Breast epithelium (tissue), 4 donors: Measurements from ENCODE around the gene LCE3A. TPM values are rescaled to one million over a fixed set of nuclear protein-coding genes. Genes with fewer than 3 reads are reported as not detected.
"Not testable (repeated sequence)": the region's sequence is repeated elsewhere in the genome, so short reads cannot be mapped to it uniquely, and the experiment has no call there.

ENCODE experiments used
- DNase-seq, 2 donors: peaks; one replicate each; pipeline ENCODE4 v3.0.0-alpha.2; 2019; ENCODE audit warnings: low spot score in 2 of 2
- H3K27ac ChIP-seq, 2 donors: fragments of 200-600 bp; sonication (generic) in 1 of 2; one replicate each; pipeline ENCODE4 v1.5.1; 2016 to 2019; ENCODE audit warnings: mild to moderate bottlenecking in 1 of 2
- H3K27me3 ChIP-seq, 2 donors: fragments of 200-600 bp; sonication (generic) in 1 of 2; one replicate each; pipeline versions ENCODE4 v1.5.1 to v1.6.0; 2017 to 2019; ENCODE audit warnings: control low read depth in 1 of 2, mild to moderate bottlenecking in 1 of 2
- H3K36me3 ChIP-seq: fragments of 200-600 bp; one replicate; pipeline ENCODE4 v1.5.1; 2019
- H3K4me1 ChIP-seq, 2 donors: fragments of 200-600 bp; sonication (generic); one replicate each; pipeline ENCODE4 v1.5.1; 2016 to 2019; ENCODE audit warnings: control low read depth in 1 of 2
- H3K4me3 ChIP-seq, 3 donors: fragments of 200-600 bp; sonication (generic); 1 replicate in 2 of 3; 2 replicates in 1 of 3; pipeline ENCODE4 v1.5.1; 2016 to 2019; ENCODE audit warnings: mild to moderate bottlenecking in 3 of 3, moderate library complexity in 2 of 3
- H3K9me3 ChIP-seq, 2 donors: fragments of 200-600 bp; sonication (generic) in 1 of 2; one replicate each; pipeline ENCODE4 v1.5.1; 2016 to 2019; ENCODE audit warnings: control low read depth in 1 of 2
- CTCF ChIP-seq, 3 donors: fragments of 450-650 bp; IDR thresholded peaks; one replicate each; pipeline ENCODE4 v1.5.1; 2016 to 2017; ENCODE audit warnings: antibody characterized with exemption in 3 of 3, mild to moderate bottlenecking in 3 of 3, moderate library complexity in 3 of 3
- POLR2A ChIP-seq: fragments of 450-650 bp; IDR thresholded peaks from one replicate; pipeline ENCODE4 v1.6.1; 2016; ENCODE audit warnings: antibody characterized with exemption, mild to moderate bottlenecking, moderate library complexity
- POLR2AphosphoS5 ChIP-seq, 3 donors: sonication (generic); formaldehyde crosslinking; IDR thresholded peaks; one replicate each; pipeline ENCODE4 v1.6.1; 2017; ENCODE audit warnings: antibody characterized with exemption in 3 of 3
- intact Hi-C: fragments of 100-400 bp; cut with DNase I; formaldehyde crosslinking; loops from one replicate; pipeline ENCODE4 v1.15.1; 2023; ENCODE audit warnings: low total_unique reads
- total RNA-seq, 3 donors: library from RNA; depleted of rRNA; stranded (reverse); fragments of >200 nt; gene quantifications; one replicate each; pipeline ENCODE4 v1.1.0, GENCODE V29; 2016

Gene LCE3A
- total RNA-seq, 3 donors from 2014 or later: not detected

GRCh38 chr1:152580433-152580832 lies 42.5 kb downstream of the LCE3A start, which contains the start of gene LCE3D:
TSS of gene LCE3D (minus strand) at chr1:152580516. CDS start at chr1:152579936, 580 bp downstream.
- Histone ChIP-seq H3K4me3 (no peak within 1 kb of the TSS), H3K27ac (no peak within 1 kb of the TSS), H3K36me3 (no peaks in the 10 kb centered on the region), H3K27me3 (no peaks in the 10 kb centered on the region), H3K4me1 (no peaks in the 10 kb centered on the region), H3K9me3 (no peaks in the 10 kb centered on the region)
- intact Hi-C loops: no loop called here
- no peak for TF ChIP-seq CTCF (IDR thresholded peaks at IDR 0.05)
- no peak for TF ChIP-seq POLR2A
- TF ChIP-seq POLR2AphosphoS5 (IDR thresholded peaks at IDR 0.05): no peak
- DNase-seq: no peak

GRCh38 chr1:152579526-152579925 lies 43.4 kb downstream of the LCE3A start:
- H3K27me3 ChIP-seq, H3K27ac ChIP-seq, H3K4me3 ChIP-seq, H3K4me1 ChIP-seq, intact Hi-C loops, DNase-seq, H3K9me3 ChIP-seq, H3K36me3 ChIP-seq: not testable (repeated sequence)

- intact Hi-C loops: no loop called here
- Histone ChIP-seq H3K9me3 (no peaks in the 10 kb centered on the region), H3K4me1 (no peaks in the 10 kb centered on the region), H3K4me3 (no peak overlapping the region), H3K27me3 (no peaks in the 10 kb centered on the region), H3K36me3 (no peaks in the 10 kb centered on the region), H3K27ac (no peak overlapping the region)
- TF ChIP-seq POLR2A (no peak), CTCF (IDR thresholded peaks at IDR 0.05) (no peak), POLR2AphosphoS5 (IDR thresholded peaks at IDR 0.05) (no peak)
- DNase-seq: no peak
Measured at GRCh38 chr1:152577168-152577567, 45.7 kb downstream of the LCE3A start.

Other genes starting within 250 kb of the LCE3A start
- gene CRNN, start 208.8 kb downstream of the LCE3A start, total RNA-seq: under 1 TPM in 1 of 3 donors, not detected in 2; 0.66 TPM
- not detected for gene LCE5A, start 112.3 kb downstream of the LCE3A start, total RNA-seq
- gene CRCT1, start 108.6 kb downstream of the LCE3A start, total RNA-seq: not detected
- not detected for gene LCE3E, start 56.3 kb downstream of the LCE3A start, total RNA-seq
- gene LCE3D, start 42.6 kb downstream of the LCE3A start, total RNA-seq: not detected
- not detected for gene LCE3C, start 22.9 kb downstream of the LCE3A start, total RNA-seq
- gene LCE3B, start 9.3 kb downstream of the LCE3A start, total RNA-seq: not detected
- not detected for gene LCE2D, start 40.3 kb upstream of the LCE3A start, total RNA-seq
- gene LCE2C, start 52.2 kb upstream of the LCE3A start, total RNA-seq: not detected
- gene LCE2B, start 63.0 kb upstream of the LCE3A start, total RNA-seq: not detected
- gene LCE2A, start 75.2 kb upstream of the LCE3A start, total RNA-seq: not detected
- not detected for gene LCE4A, start 85.1 kb upstream of the LCE3A start, total RNA-seq
- gene KPRP, start 134.9 kb upstream of the LCE3A start, total RNA-seq: not detected
- not detected for gene LCE1F, start 152.0 kb upstream of the LCE3A start, total RNA-seq
- not detected for gene LCE1E, start 163.2 kb upstream of the LCE3A start, total RNA-seq
- gene LCE1D, start 173.6 kb upstream of the LCE3A start, total RNA-seq: not detected
- not detected for gene LCE1C, start 183.5 kb upstream of the LCE3A start, total RNA-seq
- gene LCE1B, start 188.9 kb upstream of the LCE3A start, total RNA-seq: not detected
- not detected for gene LCE1A, start 204.4 kb upstream of the LCE3A start, total RNA-seq
- not detected for gene LCE6A, start 219.8 kb upstream of the LCE3A start, total RNA-seq
- gene LCE7A, start 236.9 kb upstream of the LCE3A start, total RNA-seq: not detected